ENCODE results near the gene IDH2.

The IDH2 gene

DNA sequence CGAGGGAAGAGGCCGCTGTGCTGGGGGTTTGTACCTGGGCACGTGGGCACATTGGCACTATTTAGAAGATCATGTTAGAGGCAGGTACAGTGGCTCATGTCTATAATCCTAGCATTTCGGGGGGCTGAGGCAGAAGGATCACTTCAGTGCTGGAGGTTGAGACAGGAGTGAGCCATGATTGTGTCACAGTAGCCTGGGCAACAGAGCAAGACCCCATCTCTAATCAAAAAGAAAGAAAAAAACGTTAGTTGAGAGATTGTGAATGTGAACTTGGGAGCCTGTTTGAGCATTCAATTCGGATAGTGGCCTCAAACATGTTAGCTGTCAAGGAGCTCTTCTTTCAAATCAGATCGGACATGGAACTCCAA lies 36.6 kb downstream of the IDH2 start:
- Histone ChIP-seq H3K4me3 (ENCODE audit: low read depth, low read length) (no peak overlapping the region), H3K27ac (ENCODE audit: extremely low read depth, low read depth, low read length) (no peak overlapping the region), H3K4me1 (ENCODE audit: control insufficient read depth, insufficient read depth, low read length) (peaks cover 4% of the 10 kb centered on the region), H3K36me3 (ENCODE audit: control insufficient read depth in 2 of 2, insufficient read depth in 1 of 2, low read length in 2 of 2) (peaks cover 0 to 9% of the 10 kb centered on the region in 2 experiments; a peak in 1 of 3 replicates), H3K9me3 (ENCODE audit: control insufficient read depth, insufficient read depth, low read depth, low read length) (no peaks in the 10 kb centered on the region)
- ChIA-PET CTCF (interaction anchor here (0.9 to 1.2 kb wide), 2 partner anchors 10 to 178 kb away, joined by 3 to 5 read pairs; no protein-coding TSS in a partner anchor), POLR2A (no interaction called here)
- TF ChIP-seq ZNF121 (tag by site-specific recombination; IDR thresholded peaks at IDR 0.05) (0 out of 2 replicates have a peak, but pooled peaks have one; percentile 57), ZNF664 (tag by site-specific recombination; IDR thresholded peaks at IDR 0.05) (peak; percentile 14; the same call in 1 of the 2 replicates)
- TF ChIP-seq, protein P1, sequence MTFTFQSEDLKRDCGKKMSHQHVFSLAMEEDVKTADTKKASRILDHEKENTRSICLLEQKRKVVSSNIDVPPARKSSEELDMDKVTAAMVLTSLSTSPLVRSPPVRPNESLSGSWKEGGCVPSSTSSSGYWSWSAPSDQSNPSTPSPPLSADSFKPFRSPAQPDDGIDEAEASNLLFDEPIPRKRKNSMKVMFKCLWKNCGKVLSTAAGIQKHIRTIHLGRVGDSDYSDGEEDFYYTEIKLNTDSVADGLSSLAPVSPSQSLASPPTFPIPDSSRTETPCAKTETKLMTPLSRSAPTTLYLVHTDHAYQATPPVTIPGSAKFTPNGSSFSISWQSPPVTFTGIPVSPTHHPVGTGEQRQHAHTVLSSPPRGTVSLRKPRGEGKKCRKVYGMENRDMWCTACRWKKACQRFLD (tag by site-specific recombination; IDR thresholded peaks at IDR 0.05), result no peak

DNA sequence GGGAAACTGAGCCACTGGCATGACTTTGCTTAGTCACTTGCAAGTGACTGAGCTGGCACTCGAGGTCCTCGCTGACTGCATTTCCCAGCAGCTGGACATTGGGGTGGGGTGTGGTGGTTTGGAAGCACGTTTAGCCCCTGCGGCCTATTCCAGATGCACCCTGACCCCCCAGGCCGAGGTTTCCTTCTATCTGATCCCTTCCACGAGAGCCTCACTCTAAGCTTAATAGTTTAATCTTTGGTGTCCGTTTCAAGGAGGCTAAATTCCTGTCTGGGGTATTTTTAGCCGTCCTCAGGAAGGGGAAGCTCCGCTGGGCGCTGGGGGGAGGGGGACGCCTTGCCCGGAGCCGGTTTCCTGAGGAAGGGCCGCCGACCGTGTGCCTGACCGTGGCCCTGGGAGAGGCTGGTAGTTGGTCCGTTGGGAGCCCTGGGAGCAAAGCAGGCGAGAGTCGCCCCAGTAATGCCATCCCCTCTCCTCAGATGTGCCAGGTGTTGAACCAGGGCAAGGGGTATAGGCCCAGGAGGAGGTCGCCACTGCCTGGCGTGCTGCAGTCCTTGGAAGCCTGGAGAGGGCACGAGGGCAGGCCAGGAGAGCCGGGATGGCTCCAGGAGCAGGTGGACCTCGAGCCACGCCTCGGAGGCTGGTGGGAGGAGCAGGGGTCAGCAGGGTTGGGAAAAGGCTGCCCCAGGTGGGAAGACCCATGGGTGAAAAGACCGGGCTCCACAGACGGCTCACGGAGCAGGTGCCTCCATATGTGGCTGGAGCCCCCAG lies 37.2 kb downstream of the IDH2 start:
- CTCF ChIA-PET, result interaction anchor here (0.9 to 1.2 kb wide), 2 partner anchors 11 to 177 kb away, joined by 3 to 5 read pairs; no protein-coding TSS in a partner anchor
- POLR2A ChIA-PET, result interaction anchor here (0.7 kb wide), 1 partner anchor 422 kb away, joined by 3 read pairs; no protein-coding TSS in a partner anchor
- H3K36me3 ChIP-seq (ENCODE audit: control insufficient read depth in 2 of 2, insufficient read depth in 1 of 2, low read length in 2 of 2), result peaks cover 0 to 9% of the 10 kb centered on the region in 2 experiments; a peak in 1 of 3 replicates
- TF ChIP-seq ZNF391 (tag by site-specific recombination; IDR thresholded peaks at IDR 0.05; ENCODE audit: borderline replicate concordance, low read depth) (no peak), ZBTB8A (tag by site-specific recombination; IDR thresholded peaks at IDR 0.05) (no peak), ZNF221 (tag by site-specific recombination; IDR thresholded peaks at IDR 0.05; ENCODE audit: borderline replicate concordance) (no peak), SCRT1 (tag by site-specific recombination; IDR thresholded peaks at IDR 0.05; ENCODE audit: borderline replicate concordance) (no peak), ZNF596 (tag by site-specific recombination; IDR thresholded peaks at IDR 0.05) (no peak)
- TF ChIP-seq, protein P2, sequence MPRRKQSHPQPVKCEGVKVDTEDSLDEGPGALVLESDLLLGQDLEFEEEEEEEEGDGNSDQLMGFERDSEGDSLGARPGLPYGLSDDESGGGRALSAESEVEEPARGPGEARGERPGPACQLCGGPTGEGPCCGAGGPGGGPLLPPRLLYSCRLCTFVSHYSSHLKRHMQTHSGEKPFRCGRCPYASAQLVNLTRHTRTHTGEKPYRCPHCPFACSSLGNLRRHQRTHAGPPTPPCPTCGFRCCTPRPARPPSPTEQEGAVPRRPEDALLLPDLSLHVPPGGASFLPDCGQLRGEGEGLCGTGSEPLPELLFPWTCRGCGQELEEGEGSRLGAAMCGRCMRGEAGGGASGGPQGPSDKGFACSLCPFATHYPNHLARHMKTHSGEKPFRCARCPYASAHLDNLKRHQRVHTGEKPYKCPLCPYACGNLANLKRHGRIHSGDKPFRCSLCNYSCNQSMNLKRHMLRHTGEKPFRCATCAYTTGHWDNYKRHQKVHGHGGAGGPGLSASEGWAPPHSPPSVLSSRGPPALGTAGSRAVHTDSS (tag by site-specific recombination; IDR thresholded peaks at IDR 0.05), result no peak
- TF ChIP-seq, protein P3, sequence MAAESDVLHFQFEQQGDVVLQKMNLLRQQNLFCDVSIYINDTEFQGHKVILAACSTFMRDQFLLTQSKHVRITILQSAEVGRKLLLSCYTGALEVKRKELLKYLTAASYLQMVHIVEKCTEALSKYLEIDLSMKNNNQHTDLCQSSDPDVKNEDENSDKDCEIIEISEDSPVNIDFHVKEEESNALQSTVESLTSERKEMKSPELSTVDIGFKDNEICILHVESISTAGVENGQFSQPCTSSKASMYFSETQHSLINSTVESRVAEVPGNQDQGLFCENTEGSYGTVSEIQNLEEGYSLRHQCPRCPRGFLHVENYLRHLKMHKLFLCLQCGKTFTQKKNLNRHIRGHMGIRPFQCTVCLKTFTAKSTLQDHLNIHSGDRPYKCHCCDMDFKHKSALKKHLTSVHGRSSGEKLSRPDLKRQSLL (tag by site-specific recombination; IDR thresholded peaks at IDR 0.05), result no peak
- no peak overlapping the region for H3K4me3 ChIP-seq (ENCODE audit: low read depth, low read length)
- no peak overlapping the region for H3K27ac ChIP-seq (ENCODE audit: extremely low read depth, low read depth, low read length)
- peaks cover 4% of the 10 kb centered on the region for H3K4me1 ChIP-seq (ENCODE audit: control insufficient read depth, insufficient read depth, low read length)
- no peaks in the 10 kb centered on the region for H3K9me3 ChIP-seq (ENCODE audit: control insufficient read depth, insufficient read depth, low read depth, low read length)

DNA sequence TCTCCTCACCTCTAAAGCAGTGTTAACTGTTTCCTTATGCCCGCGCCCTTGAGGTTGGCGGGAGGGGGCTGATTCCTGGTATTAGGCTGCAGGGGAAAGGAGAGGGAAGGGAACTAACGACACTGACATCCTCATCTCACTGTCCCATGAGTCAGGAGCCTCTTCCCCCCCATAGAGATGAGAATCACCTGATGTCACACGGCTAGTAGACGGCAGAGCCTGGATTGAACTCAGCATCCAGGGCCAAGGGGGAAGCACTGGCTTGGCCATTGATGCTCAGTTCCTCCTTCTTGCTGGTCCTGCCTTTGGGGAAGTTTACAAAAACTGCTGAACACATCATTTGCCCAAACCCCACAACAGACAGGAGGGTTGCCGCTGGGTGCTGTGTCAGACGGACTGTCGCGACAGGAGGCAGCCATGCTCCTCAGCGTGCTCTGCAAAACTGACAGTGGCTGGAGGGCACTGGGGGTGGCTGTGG lies 38.5 kb downstream of the IDH2 start:
- POLR2A ChIA-PET, result no interaction called here
- H3K9me3 ChIP-seq (ENCODE audit: control insufficient read depth, insufficient read depth, low read depth, low read length), result no peaks in the 10 kb centered on the region
- H3K27ac ChIP-seq (ENCODE audit: extremely low read depth, low read depth, low read length), result no peak overlapping the region; the same call in 1 of the 2 replicates
- H3K36me3 ChIP-seq (ENCODE audit: control insufficient read depth in 2 of 2, insufficient read depth in 1 of 2, low read length in 2 of 2), result peaks cover 0 to 9% of the 10 kb centered on the region in 2 experiments; a peak in 1 of 3 replicates
- TF ChIP-seq ZNF843 (tag by site-specific recombination; IDR thresholded peaks at IDR 0.05) (no peak), ZNF747 (tag by site-specific recombination; IDR thresholded peaks at IDR 0.05) (no peak), ZNF544 (tag by site-specific recombination; IDR thresholded peaks at IDR 0.05) (no peak), SALL2 (tag by site-specific recombination; IDR thresholded peaks at IDR 0.05; ENCODE audit: borderline replicate concordance) (no peak), ZNF623 (tag by site-specific recombination; IDR thresholded peaks at IDR 0.05) (no peak), ZNF561 (tag by site-specific recombination; IDR thresholded peaks at IDR 0.05; ENCODE audit: borderline replicate concordance) (no peak), ZNF10 (tag by site-specific recombination; IDR thresholded peaks at IDR 0.05) (no peak), ZNF76 (tag by site-specific recombination; IDR thresholded peaks at IDR 0.05; ENCODE audit: borderline replicate concordance, low read depth) (no peak), ZNF16 (tag by site-specific recombination; IDR thresholded peaks at IDR 0.05; ENCODE audit: low read depth) (no peak), ZSCAN16 (tag by site-specific recombination; IDR thresholded peaks at IDR 0.05) (no peak)
- TF ChIP-seq, protein P4, sequence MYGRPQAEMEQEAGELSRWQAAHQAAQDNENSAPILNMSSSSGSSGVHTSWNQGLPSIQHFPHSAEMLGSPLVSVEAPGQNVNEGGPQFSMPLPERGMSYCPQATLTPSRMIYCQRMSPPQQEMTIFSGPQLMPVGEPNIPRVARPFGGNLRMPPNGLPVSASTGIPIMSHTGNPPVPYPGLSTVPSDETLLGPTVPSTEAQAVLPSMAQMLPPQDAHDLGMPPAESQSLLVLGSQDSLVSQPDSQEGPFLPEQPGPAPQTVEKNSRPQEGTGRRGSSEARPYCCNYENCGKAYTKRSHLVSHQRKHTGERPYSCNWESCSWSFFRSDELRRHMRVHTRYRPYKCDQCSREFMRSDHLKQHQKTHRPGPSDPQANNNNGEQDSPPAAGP (tag by site-specific recombination; IDR thresholded peaks at IDR 0.05), result no peak
- TF ChIP-seq, protein P5, sequence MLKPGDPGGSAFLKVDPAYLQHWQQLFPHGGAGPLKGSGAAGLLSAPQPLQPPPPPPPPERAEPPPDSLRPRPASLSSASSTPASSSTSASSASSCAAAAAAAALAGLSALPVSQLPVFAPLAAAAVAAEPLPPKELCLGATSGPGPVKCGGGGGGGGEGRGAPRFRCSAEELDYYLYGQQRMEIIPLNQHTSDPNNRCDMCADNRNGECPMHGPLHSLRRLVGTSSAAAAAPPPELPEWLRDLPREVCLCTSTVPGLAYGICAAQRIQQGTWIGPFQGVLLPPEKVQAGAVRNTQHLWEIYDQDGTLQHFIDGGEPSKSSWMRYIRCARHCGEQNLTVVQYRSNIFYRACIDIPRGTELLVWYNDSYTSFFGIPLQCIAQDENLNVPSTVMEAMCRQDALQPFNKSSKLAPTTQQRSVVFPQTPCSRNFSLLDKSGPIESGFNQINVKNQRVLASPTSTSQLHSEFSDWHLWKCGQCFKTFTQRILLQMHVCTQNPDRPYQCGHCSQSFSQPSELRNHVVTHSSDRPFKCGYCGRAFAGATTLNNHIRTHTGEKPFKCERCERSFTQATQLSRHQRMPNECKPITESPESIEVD (tag by site-specific recombination; IDR thresholded peaks at IDR 0.05), result no peak
- peaks cover 4% of the 10 kb centered on the region for H3K4me1 ChIP-seq (ENCODE audit: control insufficient read depth, insufficient read depth, low read length)
- H3K4me3 ChIP-seq (ENCODE audit: low read depth, low read length), result no peak overlapping the region
- CTCF ChIA-PET, result interaction anchor here (0.7 kb wide), 1 partner anchor 8 kb away, joined by 4 read pairs; no protein-coding TSS in a partner anchor
